ENCODE data around the gene FASTKD1. TPM values are rescaled to one million over a fixed set of nuclear protein-coding genes. Genes with fewer than 3 reads are reported as not detected.
"Not testable (repeated sequence)": the region's sequence is repeated elsewhere in the genome, so short reads cannot be mapped to it uniquely, and the experiment has no call there.

FASTKD1 gene
- total RNA-seq, 2 experiments from 2014 or later = 41.3 to 42.7 TPM

DNA sequence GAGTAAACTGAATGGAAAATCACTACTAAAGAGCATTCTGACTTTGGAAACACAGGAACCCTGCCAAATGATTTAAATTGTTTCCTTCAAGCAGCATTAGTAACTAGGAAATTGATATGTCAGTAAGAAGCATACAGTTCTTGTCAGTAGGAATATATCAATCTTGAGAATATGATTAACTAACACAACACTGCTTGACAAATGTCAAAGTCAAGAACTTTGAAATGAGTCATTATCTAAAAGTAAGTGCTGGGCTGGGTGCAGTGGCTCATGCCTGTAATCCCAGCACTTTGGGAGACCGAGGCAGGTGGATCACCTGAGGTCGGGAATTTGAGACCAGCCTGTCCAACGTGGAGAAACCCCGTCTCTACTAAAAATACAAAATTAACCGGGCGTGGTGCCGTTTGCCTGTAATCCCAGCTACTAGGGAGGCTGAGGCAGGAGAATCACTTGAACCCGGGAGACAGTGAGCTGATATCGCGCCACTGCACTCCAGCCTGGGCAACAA is 57.1 kb downstream of the FASTKD1 start:
- CTCF ChIA-PET = interaction anchor here (1.3 kb wide), 1 partner anchor 11 kb away, joined by 4 read pairs; no protein-coding TSS in a partner anchor
- H3K4me1 Mint-ChIP-seq (ENCODE audit: low read depth); H3K4me3 Mint-ChIP-seq; H3K27me3 Mint-ChIP-seq (ENCODE audit: low read depth); intact Hi-C loops (cut with micrococcal nuclease); H3K36me3 Mint-ChIP-seq (ENCODE audit: low read depth); H3K9me3 Mint-ChIP-seq; DNase-seq; H3K27ac Mint-ChIP-seq: not testable (repeated sequence)

DNA sequence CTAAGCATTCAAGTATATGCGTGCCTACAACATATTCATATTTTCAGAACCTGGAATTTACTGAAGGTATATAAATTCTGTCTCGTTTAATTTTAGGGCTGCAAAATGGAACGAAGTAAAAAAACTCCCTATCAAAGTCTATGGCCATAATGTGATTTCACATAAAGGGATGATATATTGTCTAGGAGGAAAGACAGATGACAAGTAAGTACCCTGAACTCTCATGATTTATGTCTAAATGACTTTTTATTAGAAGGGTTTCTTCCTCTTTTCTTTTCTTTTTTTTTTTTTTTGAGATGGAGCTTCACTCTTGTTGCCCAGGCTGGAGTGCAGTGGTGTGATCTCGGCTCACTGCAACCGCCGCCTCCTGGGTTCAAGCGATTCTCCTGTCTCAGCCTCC is 58.9 kb downstream of the FASTKD1 start:
- H3K4me3 Mint-ChIP-seq; H3K4me1 Mint-ChIP-seq (ENCODE audit: low read depth); H3K9me3 Mint-ChIP-seq; DNase-seq; H3K36me3 Mint-ChIP-seq (ENCODE audit: low read depth); H3K27ac Mint-ChIP-seq; intact Hi-C loops (cut with micrococcal nuclease); H3K27me3 Mint-ChIP-seq (ENCODE audit: low read depth): not testable (repeated sequence)
- CTCF ChIA-PET = interaction anchor here (0.6 to 0.7 kb wide), 2 partner anchors 228 to 382 kb away, joined by 3 to 4 read pairs; no protein-coding TSS in a partner anchor

DNA sequence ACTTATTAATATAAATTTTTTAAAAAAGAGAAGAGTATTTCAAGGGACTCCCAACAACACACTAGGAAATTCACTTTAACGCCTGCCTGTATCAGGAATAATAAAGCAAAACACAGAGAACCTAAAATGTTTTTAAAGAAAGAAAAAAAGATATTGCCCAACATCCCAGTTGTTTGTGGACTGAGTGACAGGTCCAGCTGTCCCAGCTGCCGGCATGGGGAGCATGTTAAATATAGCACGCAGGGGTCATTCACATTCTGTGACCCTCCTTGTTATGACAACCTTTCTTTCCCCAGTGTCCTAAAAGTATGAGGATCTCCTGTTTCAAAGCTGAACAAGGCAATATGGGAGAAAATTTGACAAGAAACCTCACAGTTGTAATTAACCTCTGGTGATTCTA is 59.7 kb downstream of the FASTKD1 start:
- Mint-ChIP-seq H3K4me3 (no peak overlapping the region), H3K27ac (no peak overlapping the region), H3K27me3 (ENCODE audit: low read depth) (no peaks in the 10 kb centered on the region), H3K36me3 (ENCODE audit: low read depth) (no peaks in the 10 kb centered on the region), H3K4me1 (ENCODE audit: low read depth) (no peaks in the 10 kb centered on the region), H3K9me3 (no peaks in the 10 kb centered on the region)
- intact Hi-C loops (cut with micrococcal nuclease) = no loop called here
- no peak for DNase-seq
- CTCF ChIA-PET = interaction anchor here (0.7 to 0.8 kb wide), 2 partner anchors 9 to 228 kb away, joined by 3 read pairs; no protein-coding TSS in a partner anchor

DNA sequence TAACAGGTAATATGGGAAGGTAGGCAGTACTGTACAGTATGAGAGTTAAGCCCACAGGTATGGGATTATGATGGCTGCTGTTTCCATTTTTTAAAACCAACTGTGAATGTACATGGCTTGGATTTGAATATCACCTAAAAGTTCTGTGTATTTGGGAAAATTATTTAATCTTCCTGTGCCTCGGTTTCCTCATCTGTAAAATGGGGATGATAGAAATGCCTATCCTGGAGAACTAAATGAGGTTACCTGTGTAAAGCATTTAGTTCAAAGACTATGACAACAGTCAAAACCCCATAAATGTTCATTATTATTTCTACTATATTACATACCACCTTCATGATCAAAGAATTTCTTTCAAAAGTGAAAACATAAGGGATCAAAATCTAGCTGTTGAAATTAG is 60.6 kb downstream of the FASTKD1 start:
- no peaks in the 10 kb centered on the region for H3K27me3 Mint-ChIP-seq (ENCODE audit: low read depth)
- no peak overlapping the region for H3K4me3 Mint-ChIP-seq
- no peaks in the 10 kb centered on the region for H3K36me3 Mint-ChIP-seq (ENCODE audit: low read depth)
- H3K9me3 Mint-ChIP-seq = no peaks in the 10 kb centered on the region
- CTCF ChIA-PET = interaction anchor here (1.2 kb wide), 1 partner anchor 15 kb away, joined by 3 read pairs; no protein-coding TSS in a partner anchor
- DNase-seq = no peak
- no peak overlapping the region for H3K27ac Mint-ChIP-seq
- intact Hi-C loops (cut with micrococcal nuclease) = no loop called here
- H3K4me1 Mint-ChIP-seq (ENCODE audit: low read depth) = peaks cover under 1% of the 10 kb centered on the region

DNA sequence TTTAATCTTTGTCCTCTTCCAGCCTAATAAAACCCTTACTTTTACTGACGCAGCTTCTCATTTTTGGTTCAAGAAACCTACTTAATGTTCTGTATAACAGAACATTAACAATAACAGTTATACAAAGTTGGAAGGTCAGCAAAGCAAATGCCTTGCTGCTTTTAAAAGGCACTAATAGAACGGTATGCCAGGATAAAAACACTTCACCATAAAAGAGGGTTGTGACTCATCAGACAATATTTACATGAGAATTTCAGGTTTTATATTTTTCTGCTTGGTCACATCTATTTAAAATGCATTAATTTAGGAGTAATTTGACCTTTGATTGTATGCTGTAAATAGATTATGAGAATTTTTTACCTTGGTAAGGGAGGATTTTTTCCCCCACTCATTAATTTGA is 61.1 kb downstream of the FASTKD1 start:
- H3K4me1 Mint-ChIP-seq (ENCODE audit: low read depth) = peaks cover 1% of the 10 kb centered on the region

DNA sequence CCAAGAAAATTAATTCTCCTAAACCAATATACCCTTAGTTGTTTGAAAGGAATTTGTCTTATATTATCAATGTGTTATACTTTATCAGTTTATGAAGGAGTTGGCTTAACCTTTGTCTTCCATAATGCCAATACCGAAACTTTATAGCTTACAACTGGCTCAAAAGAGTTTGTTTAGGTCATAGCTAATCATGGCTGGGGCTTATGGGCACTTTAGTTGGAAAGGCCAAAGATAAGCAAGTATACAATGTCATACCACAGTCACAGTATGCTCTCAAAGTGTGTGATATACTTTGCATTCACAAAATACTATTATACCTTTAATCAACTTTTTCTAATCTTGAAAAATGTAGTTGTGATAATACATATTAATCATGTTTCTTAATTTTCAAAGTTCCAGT is 61.8 kb downstream of the FASTKD1 start:
- peaks cover 1% of the 10 kb centered on the region for H3K4me1 Mint-ChIP-seq (ENCODE audit: low read depth)
- CTCF ChIA-PET = interaction anchor here (1.2 kb wide), 1 partner anchor 16 kb away, joined by 3 read pairs; no protein-coding TSS in a partner anchor
- no peak overlapping the region for H3K27ac Mint-ChIP-seq

More for the DNA sequence above, 61.1 kb downstream of the FASTKD1 start:
- Mint-ChIP-seq H3K9me3 (no peaks in the 10 kb centered on the region), H3K27ac (no peak overlapping the region), H3K4me3 (no peak overlapping the region), H3K27me3 (ENCODE audit: low read depth) (no peaks in the 10 kb centered on the region), H3K36me3 (ENCODE audit: low read depth) (no peaks in the 10 kb centered on the region)
- no peak for DNase-seq
- intact Hi-C loops (cut with micrococcal nuclease) = no loop called here
- CTCF ChIA-PET = interaction anchor here (1.2 kb wide), 1 partner anchor 15 kb away, joined by 3 read pairs; no protein-coding TSS in a partner anchor

DNA sequence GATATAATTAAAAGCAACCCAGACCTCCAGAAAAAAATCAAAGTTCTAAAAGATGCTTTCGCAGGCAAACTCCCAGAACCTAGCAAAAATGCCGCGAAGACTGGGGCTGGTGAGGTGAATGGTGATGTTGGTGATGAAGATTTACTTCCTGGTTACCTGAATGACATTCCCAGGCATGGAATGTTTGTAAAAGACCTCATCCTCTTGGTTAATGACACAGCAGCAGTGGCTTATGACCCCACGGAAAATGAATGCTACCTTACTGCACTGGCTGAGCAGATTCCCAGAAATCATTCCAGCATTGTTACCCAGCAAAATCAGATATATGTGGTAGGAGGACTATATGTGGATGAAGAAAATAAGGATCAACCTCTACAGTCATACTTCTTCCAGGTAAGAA is 63.2 kb downstream of the FASTKD1 start:
- Mint-ChIP-seq H3K27me3 (ENCODE audit: low read depth) (no peaks in the 10 kb centered on the region), H3K36me3 (ENCODE audit: low read depth) (peaks cover 1% of the 10 kb centered on the region), H3K4me3 (no peak overlapping the region), H3K9me3 (no peaks in the 10 kb centered on the region), H3K4me1 (ENCODE audit: low read depth) (peaks cover 1% of the 10 kb centered on the region), H3K27ac (no peak overlapping the region)
- DNase-seq = no peak
- CTCF ChIA-PET = no interaction called here
- intact Hi-C loops (cut with micrococcal nuclease) = no loop called here

More for the DNA sequence above, 61.8 kb downstream of the FASTKD1 start:
- H3K9me3 Mint-ChIP-seq = no peaks in the 10 kb centered on the region
- intact Hi-C loops (cut with micrococcal nuclease) = no loop called here
- no peak for DNase-seq
- H3K4me3 Mint-ChIP-seq = no peak overlapping the region
- H3K36me3 Mint-ChIP-seq (ENCODE audit: low read depth) = peaks cover 1% of the 10 kb centered on the region
- no peaks in the 10 kb centered on the region for H3K27me3 Mint-ChIP-seq (ENCODE audit: low read depth)

DNA sequence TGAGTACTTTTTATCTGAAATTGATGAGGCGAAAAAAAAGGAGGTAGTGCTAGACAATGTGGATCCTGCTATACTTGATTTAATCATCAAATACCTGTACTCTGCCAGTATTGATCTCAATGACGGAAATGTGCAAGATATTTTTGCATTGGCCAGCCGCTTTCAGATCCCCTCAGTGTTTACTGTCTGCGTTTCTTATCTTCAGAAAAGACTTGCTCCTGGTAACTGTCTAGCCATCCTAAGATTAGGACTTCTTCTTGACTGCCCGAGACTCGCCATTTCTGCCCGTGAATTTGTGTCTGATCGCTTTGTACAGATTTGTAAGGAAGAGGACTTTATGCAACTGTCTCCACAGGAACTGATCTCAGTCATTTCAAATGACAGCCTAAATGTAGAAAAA is 63.7 kb downstream of the FASTKD1 start:
- Mint-ChIP-seq H3K4me1 (ENCODE audit: low read depth) (peaks cover 1% of the 10 kb centered on the region), H3K27me3 (ENCODE audit: low read depth) (no peaks in the 10 kb centered on the region), H3K4me3 (no peak overlapping the region), H3K36me3 (ENCODE audit: low read depth) (peaks cover 5% of the 10 kb centered on the region), H3K27ac (no peak overlapping the region), H3K9me3 (no peaks in the 10 kb centered on the region)
- CTCF ChIA-PET = interaction anchor here (0.6 kb wide), 1 partner anchor 130 kb away, joined by 3 read pairs; no protein-coding TSS in a partner anchor
- intact Hi-C loops (cut with micrococcal nuclease) = no loop called here
- DNase-seq = no peak

DNA sequence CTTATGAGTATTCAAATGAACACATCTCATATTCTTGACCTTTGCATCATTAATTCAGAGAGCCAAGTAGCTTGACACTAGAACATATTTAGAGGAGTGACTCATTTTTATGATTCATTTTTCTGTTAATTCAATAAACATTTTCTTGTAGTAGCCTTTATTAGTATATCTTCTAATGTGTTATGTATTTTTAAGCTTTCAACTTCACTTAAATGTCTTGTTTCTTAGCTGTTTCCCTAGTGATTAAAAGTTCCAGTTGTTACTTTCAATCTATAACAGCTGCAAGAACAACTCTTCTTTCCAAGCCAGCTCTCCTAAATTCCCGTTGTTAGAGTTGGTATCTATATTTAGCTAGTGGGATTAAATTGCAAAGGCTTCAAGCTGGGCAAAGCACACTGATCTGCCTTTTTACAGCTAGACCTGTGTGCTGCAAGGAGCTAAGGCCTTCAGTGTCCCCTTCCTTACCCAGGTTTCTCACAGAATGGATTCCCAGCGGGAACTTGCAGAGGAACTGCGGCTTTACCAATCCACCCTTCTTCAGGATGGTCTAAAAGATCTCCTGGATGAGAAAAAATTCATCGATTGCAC is 64.3 kb downstream of the FASTKD1 start, which contains the start of gene KLHL41:
Gene KLHL41, plus strand, starts transcription at position 405 of the 588 bp plus-strand sequence. Its CDS starts 77 bp downstream, at position 482.
- no peak for DNase-seq
- H3K36me3 Mint-ChIP-seq (ENCODE audit: low read depth) = peaks cover 9% of the 10 kb centered on the region
- H3K27me3 Mint-ChIP-seq (ENCODE audit: low read depth) = no peaks in the 10 kb centered on the region
- no peak within 1 kb of the TSS for H3K27ac Mint-ChIP-seq
- H3K4me3 Mint-ChIP-seq = no peak within 1 kb of the TSS
- CTCF ChIA-PET = interaction anchor here (0.6 kb wide), 1 partner anchor 131 kb away, joined by 3 read pairs; no protein-coding TSS in a partner anchor
- intact Hi-C loops (cut with micrococcal nuclease) = no loop called here
- H3K9me3 Mint-ChIP-seq = no peaks in the 10 kb centered on the region
- H3K4me1 Mint-ChIP-seq (ENCODE audit: low read depth) = peaks cover 1% of the 10 kb centered on the region

DNA sequence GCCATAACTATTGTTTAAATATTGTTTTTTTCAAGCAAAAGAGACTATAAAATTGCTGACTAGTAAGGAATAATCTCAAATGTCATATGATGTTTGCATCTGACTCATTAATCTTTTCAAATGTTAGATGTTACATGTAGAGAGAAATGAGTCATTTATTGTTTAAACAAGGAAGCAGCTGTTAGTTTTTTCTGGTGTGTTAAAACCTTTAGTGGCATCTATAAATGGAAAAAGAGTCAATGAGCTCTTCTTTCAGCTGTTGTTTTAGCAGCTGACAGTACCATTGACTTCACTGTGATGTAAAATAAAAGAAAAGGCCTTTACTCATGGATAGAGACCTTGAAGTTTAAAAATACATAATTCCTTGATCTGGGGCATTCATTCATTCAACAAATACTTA is 66.0 kb downstream of the FASTKD1 start:
- intact Hi-C loops (cut with micrococcal nuclease) = no loop called here
- peaks cover 1% of the 10 kb centered on the region for H3K4me1 Mint-ChIP-seq (ENCODE audit: low read depth)
- no peaks in the 10 kb centered on the region for H3K27me3 Mint-ChIP-seq (ENCODE audit: low read depth)
- peaks cover 12% of the 10 kb centered on the region for H3K36me3 Mint-ChIP-seq (ENCODE audit: low read depth)
- H3K27ac Mint-ChIP-seq = no peak overlapping the region
- H3K9me3 Mint-ChIP-seq = no peaks in the 10 kb centered on the region
- DNase-seq = no peak
- CTCF ChIA-PET = interaction anchor here (0.6 kb wide), 1 partner anchor 266 kb away, joined by 3 read pairs; no protein-coding TSS in a partner anchor
- no peak overlapping the region for H3K4me3 Mint-ChIP-seq

DNA sequence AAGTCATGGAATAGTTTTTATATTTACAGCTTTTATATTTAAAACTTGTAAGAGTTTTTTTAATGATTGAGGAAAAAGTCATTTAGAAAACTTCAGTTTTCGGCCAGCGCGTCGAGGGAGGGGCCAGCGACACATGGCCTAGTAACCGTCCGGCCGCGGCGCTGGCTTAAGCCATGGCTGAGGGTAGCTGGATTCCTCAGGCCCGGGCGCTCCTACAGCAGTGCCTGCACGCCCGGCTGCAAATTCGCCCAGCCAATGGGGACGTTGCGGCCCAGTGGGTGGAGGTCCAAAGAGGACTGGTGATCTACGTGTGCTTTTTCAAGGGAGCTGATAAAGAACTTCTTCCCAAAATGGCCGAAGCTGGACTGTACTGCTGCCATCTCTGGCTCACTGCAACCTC is 69.0 kb downstream of the FASTKD1 start:
- H3K27me3 Mint-ChIP-seq (ENCODE audit: low read depth) = no peaks in the 10 kb centered on the region
- H3K27ac Mint-ChIP-seq = no peak overlapping the region
- H3K4me3 Mint-ChIP-seq = no peak overlapping the region
- H3K36me3 Mint-ChIP-seq (ENCODE audit: low read depth) = peaks cover 12% of the 10 kb centered on the region
- CTCF ChIA-PET = no interaction called here
- DNase-seq = no peak
- intact Hi-C loops (cut with micrococcal nuclease) = no loop called here
- H3K9me3 Mint-ChIP-seq = no peaks in the 10 kb centered on the region
- H3K4me1 Mint-ChIP-seq (ENCODE audit: low read depth) = peaks cover 1% of the 10 kb centered on the region

DNA sequence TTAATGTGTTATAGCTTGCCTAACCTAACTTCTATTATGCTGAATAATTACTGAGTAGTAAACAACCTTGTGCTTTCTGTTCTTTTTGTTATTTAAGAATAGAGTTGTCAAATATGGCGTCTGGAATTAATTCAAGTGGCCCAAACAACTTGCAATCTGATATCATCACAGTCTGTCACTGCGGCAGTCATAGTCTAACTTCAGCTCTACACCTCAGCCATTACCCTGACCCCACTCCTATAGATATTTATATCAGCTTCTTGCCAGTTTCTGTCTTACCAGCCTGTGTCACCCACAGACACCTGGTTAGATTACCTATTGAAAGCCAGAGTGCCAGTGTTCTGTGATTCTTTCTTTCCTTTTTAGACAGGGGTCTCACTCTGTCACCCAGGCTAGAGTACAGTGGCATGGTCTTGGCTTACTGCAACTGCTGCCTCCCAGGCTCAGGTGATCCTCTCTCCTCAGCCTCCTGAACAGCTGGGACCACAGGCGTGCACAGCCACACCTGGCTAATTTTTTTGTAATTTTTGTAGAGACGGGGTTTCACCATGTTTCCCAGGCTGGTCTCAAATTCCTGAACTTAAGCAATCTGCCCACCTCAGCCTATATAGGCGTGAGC is 78.2 kb downstream of the FASTKD1 start:
- Mint-ChIP-seq H3K4me1 (ENCODE audit: low read depth) (no peaks in the 10 kb centered on the region), H3K27me3 (ENCODE audit: low read depth) (no peaks in the 10 kb centered on the region), H3K27ac (no peak overlapping the region), H3K4me3 (no peak overlapping the region), H3K36me3 (ENCODE audit: low read depth) (peaks cover 7% of the 10 kb centered on the region), H3K9me3 (no peaks in the 10 kb centered on the region)
- intact Hi-C loops (cut with micrococcal nuclease) = no loop called here
- CTCF ChIA-PET = no interaction called here
- no peak for DNase-seq

All from activated naive CD4-positive, alpha-beta T cell treated with anti-CD3 and anti-CD28 coated beads for 36 hours (primary cell).